SU-DHL-6 (cell line): ENCODE data around the gene WDR13.

Experiments used
- H2AFZ ChIP-seq: fragments of 200-600 bp; sonication (generic); 2 replicates; pipeline ENCODE4 v1.6.1; 2014; ENCODE audit warnings: low read depth, mild to moderate bottlenecking, moderate library complexity, mixed read lengths, antibody characterized with exemption, low read length; ENCODE audit not compliant: severe bottlenecking
- H3F3A ChIP-seq: fragments of 200-600 bp; shearing (Covaris generic); 2 replicates; pipeline ENCODE4 v1.6.0; 2016; ENCODE audit warnings: antibody characterized with exemption, mild to moderate bottlenecking; ENCODE audit not compliant: insufficient read depth
- H3K27ac ChIP-seq: fragments of 200-600 bp; sonication (generic); 2 replicates; pipeline ENCODE4 v1.5.1; 2016; ENCODE audit warnings: low read depth, mild to moderate bottlenecking, low read length, moderate library complexity, mixed read lengths
- H3K27me3 ChIP-seq: fragments of 200-600 bp; sonication (generic), shearing (Covaris generic); 2 replicates; pipeline ENCODE4 v1.6.0; 2014; ENCODE audit warnings: mild to moderate bottlenecking, low read length
- H3K36me3 ChIP-seq: fragments of 200-600 bp; sonication (generic); 2 replicates; pipeline ENCODE4 v1.6.1; 2014; ENCODE audit warnings: mild to moderate bottlenecking, low read length, mixed read lengths
- H3K4me2 ChIP-seq: fragments of 300-600, 200-600 bp; shearing (Covaris generic), sonication (generic); 2 replicates; pipeline ENCODE4 v1.6.0; 2014; ENCODE audit warnings: low read length, low read depth, mild to moderate bottlenecking; ENCODE audit not compliant: poor library complexity, severe bottlenecking
- H3K4me3 ChIP-seq: fragments of 200-600 bp; sonication (generic); 2 replicates; pipeline ENCODE4 v1.5.1; 2014; ENCODE audit warnings: antibody characterized with exemption, low read length, mild to moderate bottlenecking, mixed read lengths; ENCODE audit not compliant: insufficient read depth, poor library complexity, severe bottlenecking
- H3K79me2 ChIP-seq: fragments of 200-600 bp; sonication (generic); 2 replicates; pipeline ENCODE4 v1.6.1; 2014; ENCODE audit warnings: mild to moderate bottlenecking, low read length, moderate library complexity; ENCODE audit not compliant: insufficient read depth
- H3K9ac ChIP-seq: fragments of 200-600 bp; sonication (generic); 2 replicates; pipeline ENCODE4 v1.7.0; 2014; ENCODE audit warnings: mild to moderate bottlenecking, low read length
- H3K9me2 ChIP-seq: fragments of 200-600 bp; sonication (generic); replicated peaks from 2 replicates; pipeline ENCODE4 v1.6.1; 2014; ENCODE audit warnings: low read length; ENCODE audit not compliant: insufficient read depth
- H3K9me3 ChIP-seq: fragments of 200-600 bp; sonication (generic); 2 replicates; pipeline ENCODE4 v1.6.1; 2014; ENCODE audit warnings: low read length, mixed read lengths; ENCODE audit not compliant: insufficient read depth
- H4K20me1 ChIP-seq: fragments of 200-600 bp; sonication (generic); 2 replicates; pipeline ENCODE4 v1.6.1; 2014; ENCODE audit warnings: low read depth, mild to moderate bottlenecking, antibody characterized with exemption, low read length, moderate library complexity, mixed read lengths
- EZH2phosphoT487 ChIP-seq: fragments of 200-600 bp; sonication (generic), shearing (Covaris generic); conservative IDR thresholded peaks from 2 replicates; pipeline ENCODE4 v1.6.1; 2018; ENCODE audit warnings: mild to moderate bottlenecking, antibody characterized with exemption, low read length, moderate library complexity, mixed read lengths
- TF ChIP-seq, protein P1 (sequence below): fragments of 200-600 bp; sonication (generic); IDR thresholded peaks from one replicate; pipeline ENCODE4 v1.5.1; 2017; ENCODE audit warnings: antibody characterized with exemption, mild to moderate bottlenecking, low read length, moderate library complexity; ENCODE audit not compliant: insufficient read depth, poor library complexity, severe bottlenecking

Gene WDR13

DNA sequence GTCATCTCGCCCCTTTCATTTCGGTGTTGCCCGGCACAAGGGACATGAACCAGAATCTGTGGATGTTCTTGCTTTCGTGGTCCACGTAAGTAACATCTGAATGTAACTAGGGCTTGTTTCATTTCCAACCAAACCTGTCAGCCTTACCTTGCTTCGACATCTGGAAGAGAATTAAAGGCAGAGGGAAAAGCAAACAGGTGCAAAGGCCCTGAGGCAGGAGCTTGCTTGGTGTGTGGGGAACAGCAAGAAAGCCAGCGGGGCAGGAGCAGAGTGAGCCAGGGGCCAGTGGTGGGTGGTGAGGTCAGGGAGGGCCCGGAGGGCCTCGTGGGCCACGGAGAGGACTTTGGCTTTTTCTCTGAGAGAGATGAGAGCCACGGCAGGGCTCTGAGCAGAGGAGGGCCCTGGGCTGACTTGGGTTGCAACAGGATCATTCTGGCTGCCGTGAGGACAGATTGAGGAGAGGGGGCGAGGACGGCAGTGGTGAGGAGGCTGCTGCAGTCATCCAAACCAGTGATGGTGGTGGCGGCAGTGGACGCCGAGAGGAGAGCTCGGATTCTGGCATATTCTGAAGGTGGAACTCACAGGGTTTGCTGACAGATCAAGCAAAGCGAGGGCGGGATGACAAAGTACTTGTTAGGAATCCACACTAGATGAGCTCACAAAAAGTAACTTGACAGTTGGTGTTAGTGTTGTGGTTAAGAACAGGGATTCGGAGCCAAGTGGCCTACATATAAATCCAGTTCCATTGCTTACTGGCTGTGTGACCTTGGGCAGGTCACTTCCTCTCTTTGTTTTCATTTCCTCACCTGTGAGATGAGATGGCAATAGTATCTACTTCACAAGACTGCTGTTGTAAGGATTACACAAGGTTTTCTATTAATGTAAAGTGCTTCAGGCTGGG is 6.8 kb upstream of the WDR13 start:
- TF ChIP-seq, protein P1, sequence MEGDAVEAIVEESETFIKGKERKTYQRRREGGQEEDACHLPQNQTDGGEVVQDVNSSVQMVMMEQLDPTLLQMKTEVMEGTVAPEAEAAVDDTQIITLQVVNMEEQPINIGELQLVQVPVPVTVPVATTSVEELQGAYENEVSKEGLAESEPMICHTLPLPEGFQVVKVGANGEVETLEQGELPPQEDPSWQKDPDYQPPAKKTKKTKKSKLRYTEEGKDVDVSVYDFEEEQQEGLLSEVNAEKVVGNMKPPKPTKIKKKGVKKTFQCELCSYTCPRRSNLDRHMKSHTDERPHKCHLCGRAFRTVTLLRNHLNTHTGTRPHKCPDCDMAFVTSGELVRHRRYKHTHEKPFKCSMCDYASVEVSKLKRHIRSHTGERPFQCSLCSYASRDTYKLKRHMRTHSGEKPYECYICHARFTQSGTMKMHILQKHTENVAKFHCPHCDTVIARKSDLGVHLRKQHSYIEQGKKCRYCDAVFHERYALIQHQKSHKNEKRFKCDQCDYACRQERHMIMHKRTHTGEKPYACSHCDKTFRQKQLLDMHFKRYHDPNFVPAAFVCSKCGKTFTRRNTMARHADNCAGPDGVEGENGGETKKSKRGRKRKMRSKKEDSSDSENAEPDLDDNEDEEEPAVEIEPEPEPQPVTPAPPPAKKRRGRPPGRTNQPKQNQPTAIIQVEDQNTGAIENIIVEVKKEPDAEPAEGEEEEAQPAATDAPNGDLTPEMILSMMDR = no peak
- TF ChIP-seq EZH2phosphoT487 = no peak
- Histone ChIP-seq H3K79me2 (no peaks in the 10 kb centered on the region), H3K4me3 (no peak overlapping the region), H3K9me3 (no peaks in the 10 kb centered on the region), H2AFZ (no peak overlapping the region), H3F3A (no peaks in the 10 kb centered on the region), H3K9me2 (no peaks in the 10 kb centered on the region), H3K27me3 (no peaks in the 10 kb centered on the region), H3K4me2 (no peak overlapping the region), H3K36me3 (no peaks in the 10 kb centered on the region), H3K27ac (no peak overlapping the region), H3K9ac (no peak overlapping the region), H4K20me1 (no peaks in the 10 kb centered on the region)

DNA sequence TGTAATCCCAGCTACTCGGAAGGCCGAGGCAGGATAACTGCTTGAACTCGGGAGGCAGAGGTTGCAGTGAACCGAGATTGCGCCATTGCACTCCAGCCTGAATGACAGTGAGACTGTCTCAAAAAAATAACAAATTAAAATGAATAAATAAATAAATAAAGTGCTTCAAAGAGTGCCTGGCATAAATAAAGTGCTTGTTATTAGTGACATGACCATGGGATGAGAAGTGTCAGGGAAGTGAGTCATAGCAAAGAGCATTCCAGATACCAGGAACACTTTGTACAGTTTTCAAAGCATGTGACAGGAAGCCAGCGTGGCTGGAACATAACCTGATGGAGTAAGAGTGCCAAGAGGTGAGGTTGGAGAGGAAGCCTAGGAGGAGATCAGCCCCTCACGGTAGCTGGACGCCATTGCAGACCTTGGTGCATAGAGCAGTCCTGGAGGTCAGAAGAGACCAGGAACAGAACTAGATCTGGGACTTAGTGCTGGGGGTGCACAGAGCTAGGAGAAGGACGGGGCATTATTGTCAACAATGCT is 6.0 kb upstream of the WDR13 start:
- Histone ChIP-seq H3K9me3 (no peaks in the 10 kb centered on the region), H3K4me2 (no peak overlapping the region), H3F3A (no peaks in the 10 kb centered on the region), H3K27me3 (no peaks in the 10 kb centered on the region), H3K9ac (no peak overlapping the region), H3K9me2 (no peaks in the 10 kb centered on the region), H3K36me3 (no peaks in the 10 kb centered on the region), H4K20me1 (no peaks in the 10 kb centered on the region), H3K27ac (no peak overlapping the region), H3K79me2 (no peaks in the 10 kb centered on the region), H2AFZ (no peak overlapping the region), H3K4me3 (no peak overlapping the region)
- no peak for TF ChIP-seq EZH2phosphoT487
- TF ChIP-seq, protein P1 = no peak

DNA sequence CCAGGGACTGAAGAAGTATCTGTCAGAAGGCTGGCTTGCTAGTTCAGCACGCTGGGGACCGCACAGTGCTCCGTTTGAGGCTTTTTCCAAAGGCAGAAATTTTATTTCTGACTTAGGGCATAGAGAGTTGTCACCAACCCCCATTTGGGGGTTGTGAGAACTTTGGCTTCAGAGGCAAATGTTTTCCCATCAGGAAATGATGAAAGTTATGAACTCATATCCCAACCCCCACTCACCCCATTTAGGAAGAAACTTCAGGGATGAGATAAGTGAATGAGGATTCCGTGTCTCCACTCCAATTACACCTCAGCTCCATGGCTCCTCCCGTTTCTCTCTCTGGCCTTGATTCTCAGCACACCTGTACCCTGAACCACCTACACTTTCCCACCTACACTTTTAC is 4.3 kb upstream of the WDR13 start:
- Histone ChIP-seq H3K27ac (no peak overlapping the region), H3K27me3 (no peaks in the 10 kb centered on the region), H2AFZ (no peak overlapping the region), H3K9ac (no peak overlapping the region), H3K9me3 (no peaks in the 10 kb centered on the region), H4K20me1 (no peaks in the 10 kb centered on the region), H3K4me2 (no peak overlapping the region), H3F3A (no peaks in the 10 kb centered on the region), H3K9me2 (no peaks in the 10 kb centered on the region), H3K79me2 (no peaks in the 10 kb centered on the region), H3K4me3 (no peak overlapping the region), H3K36me3 (no peaks in the 10 kb centered on the region)
- TF ChIP-seq EZH2phosphoT487 = no peak
- TF ChIP-seq, protein P1 = no peak
